NB4 (cell line): ENCODE measurements around the gene STPG4.

ENCODE experiments used
- DNase-seq: peaks from one replicate; pipeline ENCODE4 v3.0.0; 2010; ENCODE audit warnings: low read depth
- H3K4me3 ChIP-seq: one replicate; pipeline ENCODE4 v1.5.1; 2011; ENCODE audit warnings: mild to moderate bottlenecking, low read depth, low read length, moderate library complexity
- CTCF ChIP-seq: IDR thresholded peaks from one replicate; pipeline ENCODE4 v1.5.1; 2012; ENCODE audit warnings: low read depth, low read length
- MAX ChIP-seq: IDR thresholded peaks from 2 replicates; pipeline ENCODE4 v1.6.1; 2011; ENCODE audit warnings: low read depth, low read length
- MYC ChIP-seq: IDR thresholded peaks from 2 replicates; pipeline ENCODE4 v1.6.1; 2011; ENCODE audit warnings: low read depth, low read length
- POLR2A ChIP-seq: IDR thresholded peaks from 2 replicates; pipeline ENCODE4 v1.6.1; 2011; ENCODE audit warnings: mild to moderate bottlenecking; ENCODE audit not compliant: insufficient read length; ENCODE audit errors: extremely low read depth

Gene STPG4

GRCh38 chr2:47056868-47057686, 98.0 kb downstream of the STPG4 start:
- TF ChIP-seq MYC (no peak), CTCF (no peak)
- DNase-seq = peak; percentile 91
- no peak overlapping the region for H3K4me3 ChIP-seq

GRCh38 chr2:47056374-47056773, 98.7 kb downstream of the STPG4 start:
- H3K4me3 ChIP-seq = no peak overlapping the region
- no peak for TF ChIP-seq MAX
- TF ChIP-seq MYC = no peak
- TF ChIP-seq POLR2A = no peak
- no peak for TF ChIP-seq CTCF
- DNase-seq = no peak

- no peak for DNase-seq
- TF ChIP-seq POLR2A (no peak), MYC (no peak), MAX (no peak), CTCF (no peak)
- H3K4me3 ChIP-seq = no peak overlapping the region
These were observed 100.2 kb downstream of the STPG4 start for GRCh38 chr2:47054868-47055267.

- TF ChIP-seq MAX = no peak
- TF ChIP-seq POLR2A = no peak
- no peak for TF ChIP-seq MYC
- TF ChIP-seq CTCF = no peak
- no peak for DNase-seq
- no peak overlapping the region for H3K4me3 ChIP-seq
These were observed 101.0 kb downstream of the STPG4 start for GRCh38 chr2:47054036-47054555.

GRCh38 chr2:47052847-47053246, 102.3 kb downstream of the STPG4 start:
- H3K4me3 ChIP-seq = no peak overlapping the region
- TF ChIP-seq POLR2A (no peak), CTCF (no peak), MYC (no peak), MAX (no peak)

GRCh38 chr2:47051562-47051961, 103.5 kb downstream of the STPG4 start:
- H3K4me3 ChIP-seq = no peak overlapping the region
- TF ChIP-seq CTCF (no peak), POLR2A (no peak), MYC (no peak), MAX (no peak)
- DNase-seq = no peak

More at GRCh38 chr2:47052847-47053246, 102.3 kb downstream of the STPG4 start:
- DNase-seq = no peak
